Measurements from ENCODE around the gene TCF25.
"Not testable (repeated sequence)": the region's sequence is repeated elsewhere in the genome, so short reads cannot be mapped to it uniquely, and the experiment has no call there.

TCF25 gene

DNA sequence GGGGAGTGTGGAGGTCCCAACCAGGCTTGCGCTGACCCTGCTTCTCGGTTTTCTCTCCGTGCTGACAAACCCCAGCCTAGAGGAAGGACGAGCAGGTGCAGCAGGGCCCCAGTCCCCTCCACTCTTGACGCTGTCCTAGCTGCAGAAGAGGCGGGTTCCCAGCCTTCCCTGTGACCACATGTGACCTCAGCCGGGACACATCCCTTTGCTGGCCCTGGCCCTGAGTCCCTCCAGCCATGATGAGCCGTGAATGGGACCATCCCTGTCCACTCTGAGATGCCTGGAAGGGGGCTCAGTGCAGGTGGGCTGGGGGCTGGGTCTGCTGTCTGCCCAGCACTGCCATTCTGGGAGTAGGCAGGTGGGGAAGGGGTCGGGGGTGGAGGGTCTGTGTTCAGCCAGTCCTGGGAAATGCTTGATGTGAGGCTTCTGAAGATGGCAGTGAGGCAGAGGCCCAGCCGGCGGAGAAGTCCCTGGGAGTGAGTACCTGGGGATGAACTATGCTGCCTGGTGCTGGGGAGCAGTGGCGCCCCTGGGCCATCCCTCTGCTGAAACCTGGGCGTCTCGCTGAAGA, 47.8 kb downstream of the TCF25 start:
- no peak for DNase-seq

DNA sequence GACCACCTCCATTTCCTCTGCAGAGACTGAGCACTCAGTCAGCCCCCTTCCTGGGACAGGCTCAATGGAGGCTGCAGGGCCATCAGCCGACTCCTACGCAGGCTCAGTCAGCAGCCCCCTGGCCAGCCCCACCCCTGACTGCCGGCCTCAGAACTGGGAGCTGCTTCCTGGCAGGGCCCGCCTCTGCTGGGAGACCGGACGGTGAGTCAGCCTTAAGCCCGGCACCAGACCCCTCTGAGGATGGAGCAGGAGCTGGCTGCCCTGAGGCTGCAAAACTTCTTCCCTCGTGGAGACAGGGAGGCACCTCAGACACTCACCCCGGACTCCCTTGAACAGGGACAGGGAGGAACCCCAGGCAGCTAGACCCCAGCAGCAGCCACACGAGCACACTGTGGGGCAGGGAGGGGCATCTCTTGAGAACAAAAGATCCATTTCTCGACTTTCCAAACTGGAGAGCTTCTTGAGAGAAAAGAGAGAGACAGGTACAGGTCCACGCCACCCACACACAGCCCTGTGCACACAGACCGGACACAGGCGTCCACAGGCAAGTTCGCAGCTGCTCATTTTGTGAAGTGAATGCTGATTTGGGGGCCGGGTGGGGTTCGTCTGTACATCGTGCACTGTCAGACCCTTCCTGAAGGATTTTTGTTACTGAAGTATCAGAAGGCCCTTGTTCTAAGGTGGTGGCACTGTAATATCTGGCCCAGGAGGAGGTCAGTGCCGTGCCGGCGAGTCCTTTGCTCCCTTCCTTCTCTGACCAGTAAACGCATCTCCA, 48.5 kb downstream of the TCF25 start:
- DNase-seq, result no peak

DNA sequence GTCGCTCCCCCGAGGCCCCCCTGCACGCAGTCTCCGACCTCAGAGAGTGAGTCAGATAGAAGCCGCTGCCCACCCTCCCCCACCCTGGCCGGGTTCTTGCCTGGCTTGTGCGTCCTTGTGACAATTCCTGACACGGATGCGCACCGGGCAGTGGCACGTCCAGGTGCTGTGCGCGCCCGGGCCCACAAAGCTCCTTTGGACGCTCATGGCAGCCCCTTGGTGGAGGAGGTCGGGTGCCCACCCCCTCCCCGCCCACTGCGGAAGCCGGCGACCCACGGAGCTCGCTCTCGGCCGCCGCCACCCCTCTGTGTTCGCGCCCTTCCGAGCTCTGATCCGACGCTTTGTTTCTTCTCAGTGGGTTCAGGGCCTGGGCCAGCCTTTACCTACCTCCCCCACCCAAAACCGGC, 49.1 kb downstream of the TCF25 start:
- no peak for DNase-seq

DNA sequence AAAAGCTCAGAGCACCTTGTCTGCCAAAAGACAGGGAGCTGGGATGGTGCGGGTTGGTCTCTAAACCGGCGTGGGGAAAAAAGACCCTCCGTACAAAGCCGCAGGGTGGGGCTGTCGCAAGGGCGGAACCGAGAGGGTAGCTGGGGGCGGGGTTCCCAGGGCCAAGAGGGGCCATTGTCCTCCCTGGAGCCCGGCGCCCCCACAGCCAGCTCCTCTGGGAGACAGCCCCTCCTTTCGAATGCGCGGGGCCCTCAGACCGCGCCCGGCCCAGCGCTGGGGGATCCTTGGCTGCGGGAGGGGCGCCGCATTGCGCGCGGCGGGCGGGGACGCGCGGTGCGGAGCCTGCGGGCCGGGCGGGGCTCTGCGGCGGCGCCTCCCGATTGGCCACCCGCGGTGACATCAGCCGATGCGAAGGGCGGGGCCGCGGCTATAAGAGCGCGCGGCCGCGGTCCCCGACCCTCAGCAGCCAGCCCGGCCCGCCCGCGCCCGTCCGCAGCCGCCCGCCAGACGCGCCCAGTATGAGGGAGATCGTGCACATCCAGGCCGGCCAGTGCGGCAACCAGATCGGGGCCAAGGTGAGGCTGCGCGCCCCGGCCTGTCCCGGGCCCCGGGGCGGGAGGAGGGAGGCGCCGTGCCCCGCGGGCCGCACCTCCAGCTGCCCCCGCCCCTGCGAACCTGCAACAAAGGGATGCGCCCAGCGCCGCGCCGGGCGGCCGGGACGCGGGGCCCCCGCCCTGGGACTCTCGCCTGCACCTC, 49.7 kb downstream of the TCF25 start, which contains the start of gene TUBB3:
Gene TUBB3 (plus strand): TSS at position 459 of the 756 bp plus-strand sequence. CDS start 60 bp downstream, at position 519.
- no peak for DNase-seq

DNA sequence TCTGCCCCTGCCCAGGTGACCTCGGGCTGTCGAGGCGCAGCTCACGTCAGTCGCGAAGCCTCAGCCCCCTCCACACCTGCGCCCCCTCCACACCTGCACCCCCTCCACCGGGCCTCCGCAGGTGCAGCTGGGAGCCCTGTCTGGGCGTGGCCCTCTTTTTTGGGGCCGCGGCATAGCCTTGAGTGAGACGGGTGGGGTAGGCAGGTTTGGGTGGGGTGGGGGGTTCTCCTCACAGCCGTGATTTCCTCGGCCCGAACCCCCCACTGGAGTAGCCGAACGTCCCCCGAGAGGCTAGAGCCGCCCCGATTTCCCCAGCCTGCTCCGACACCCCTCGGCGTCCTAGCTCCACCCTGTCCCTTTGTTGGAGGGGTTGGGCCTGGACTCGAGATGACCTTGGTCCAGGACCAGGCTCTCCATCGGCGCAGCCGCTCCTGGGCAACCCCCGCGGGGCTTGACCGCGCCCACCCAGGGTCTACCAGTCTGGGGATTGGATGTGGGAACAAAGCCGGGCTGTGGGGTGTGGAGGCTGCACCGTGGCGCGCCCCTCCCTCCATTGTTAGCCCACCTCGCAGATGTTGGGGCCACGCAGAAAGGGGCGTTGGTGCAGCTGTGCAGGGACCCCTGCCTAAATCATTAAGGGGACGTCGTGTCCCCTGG, 50.4 kb downstream of the TCF25 start:
- no peak for DNase-seq

DNA sequence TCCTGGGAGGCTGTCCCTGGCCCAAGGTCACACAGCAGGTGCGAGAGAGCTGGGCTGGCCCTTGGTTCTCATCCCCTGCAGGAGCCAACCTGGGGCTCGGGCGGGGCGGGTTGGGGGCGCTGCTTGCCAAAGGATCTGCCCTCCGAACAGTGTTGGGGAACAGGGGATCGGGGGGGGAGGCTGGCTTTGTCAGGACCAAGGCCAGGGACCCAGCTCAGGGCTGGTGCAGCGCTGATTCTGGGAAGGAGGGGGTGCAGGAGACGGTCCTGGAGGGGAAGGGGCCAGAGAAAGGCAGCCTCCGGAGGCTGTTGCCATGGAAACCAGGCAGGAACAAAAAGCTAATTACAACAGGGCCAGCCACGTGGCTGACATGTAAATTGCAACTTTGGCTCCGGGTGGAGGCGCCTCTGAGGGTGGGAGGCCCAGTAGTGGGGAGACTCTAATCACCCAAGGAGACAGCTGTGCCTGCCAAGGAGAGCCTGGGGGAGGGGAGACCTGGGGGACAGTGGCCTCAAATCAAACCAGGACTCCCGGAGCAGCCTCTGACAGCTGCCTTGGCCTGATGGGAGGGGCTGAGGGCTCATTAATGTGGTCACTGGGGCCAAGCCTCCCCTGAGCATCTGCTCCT, 51.0 kb downstream of the TCF25 start:
- no peak for DNase-seq

DNA sequence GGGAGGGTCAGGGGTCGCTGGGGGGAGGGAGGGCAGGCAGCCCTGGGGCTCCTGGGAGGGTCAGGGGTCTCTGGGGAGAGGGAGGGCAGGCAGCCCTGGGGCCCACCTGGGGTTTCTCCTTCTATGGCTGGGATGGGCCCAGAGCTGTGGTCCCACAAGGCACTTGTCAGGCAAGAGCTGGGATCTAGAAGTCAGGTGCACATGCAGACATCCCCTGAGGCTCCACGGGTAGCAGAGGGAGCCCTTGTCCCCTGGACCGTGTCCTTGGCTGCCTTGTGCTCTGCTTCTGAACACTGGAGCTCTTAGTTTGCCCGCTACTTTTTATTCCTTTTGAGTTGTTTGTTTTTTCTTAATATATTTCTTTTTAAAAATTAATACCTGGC, 51.5 kb downstream of the TCF25 start:
- no peak for DNase-seq

DNA sequence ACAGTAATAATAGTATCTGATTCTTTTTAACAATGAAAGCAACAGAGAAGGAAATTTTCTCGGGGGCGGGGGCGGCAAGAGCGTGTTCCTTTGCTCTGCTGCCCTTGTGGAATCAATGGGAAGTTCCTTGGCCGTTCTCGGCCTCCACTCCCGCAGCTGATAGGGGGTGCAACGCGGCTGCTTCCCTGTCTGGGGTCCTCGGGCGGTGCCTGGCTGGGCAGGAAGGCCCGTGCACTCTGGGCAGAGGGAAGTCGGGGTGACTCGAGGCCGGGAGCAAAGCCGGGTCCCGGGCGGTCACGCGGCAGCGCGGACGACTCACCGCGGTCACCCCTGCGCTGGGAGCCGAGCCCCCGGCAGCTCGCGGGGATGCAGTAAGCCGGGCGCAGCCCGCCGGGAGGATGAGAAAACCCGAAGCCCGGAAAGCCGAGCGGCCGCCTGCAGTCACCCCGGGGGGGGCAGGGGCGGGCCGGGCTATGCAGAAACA, 52.2 kb downstream of the TCF25 start:
- DNase-seq, result no peak

DNA sequence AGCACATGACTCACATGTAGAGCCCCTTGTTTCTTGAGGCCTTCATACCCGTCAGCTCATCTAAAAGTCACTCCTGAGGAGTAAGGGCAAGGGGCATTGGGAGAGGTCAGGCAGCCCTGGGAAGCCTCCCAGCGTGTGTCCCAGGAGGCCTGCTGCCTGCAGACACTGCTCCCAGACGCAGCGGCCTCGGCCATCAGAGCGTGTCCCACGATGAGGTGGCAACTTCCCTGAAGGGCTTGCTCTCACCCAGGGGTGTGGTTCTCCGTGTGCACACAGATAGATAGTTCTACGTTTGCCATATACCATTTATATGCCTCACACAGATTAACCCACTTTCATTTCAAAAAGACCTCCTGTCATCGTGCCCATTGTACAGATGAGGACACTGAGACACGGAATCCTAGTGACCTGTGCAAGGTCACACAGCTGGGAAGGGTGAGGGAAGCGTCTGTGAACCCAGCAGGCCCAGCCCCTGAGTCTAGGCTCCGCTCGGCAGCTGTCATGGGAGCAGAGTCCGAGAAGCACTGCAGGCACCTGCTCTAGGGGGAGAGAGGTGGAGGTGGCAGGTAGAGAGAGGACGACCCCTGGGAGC, 58.0 kb downstream of the TCF25 start:
- no peak for DNase-seq

DNA sequence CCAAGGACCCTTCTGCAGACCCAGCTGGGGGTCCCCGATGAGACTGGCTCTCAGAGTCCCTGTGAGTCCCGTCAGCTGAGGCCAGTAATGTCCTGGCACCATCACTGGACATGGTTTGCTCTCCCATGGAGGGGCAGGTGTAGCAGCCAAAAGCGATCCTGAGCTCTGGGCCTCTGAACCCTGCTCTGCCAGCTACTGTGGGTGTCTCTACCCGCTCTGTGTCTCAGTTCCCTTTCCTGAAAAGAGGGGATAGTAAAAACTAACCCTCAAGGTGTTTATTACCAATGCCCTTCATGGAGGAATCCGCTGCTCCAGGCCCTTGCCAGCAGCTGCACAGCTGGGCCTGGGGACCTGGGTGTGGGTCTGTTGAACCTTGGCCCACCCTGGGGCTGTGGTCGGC, 58.6 kb downstream of the TCF25 start:
- DNase-seq, result no peak

DNA sequence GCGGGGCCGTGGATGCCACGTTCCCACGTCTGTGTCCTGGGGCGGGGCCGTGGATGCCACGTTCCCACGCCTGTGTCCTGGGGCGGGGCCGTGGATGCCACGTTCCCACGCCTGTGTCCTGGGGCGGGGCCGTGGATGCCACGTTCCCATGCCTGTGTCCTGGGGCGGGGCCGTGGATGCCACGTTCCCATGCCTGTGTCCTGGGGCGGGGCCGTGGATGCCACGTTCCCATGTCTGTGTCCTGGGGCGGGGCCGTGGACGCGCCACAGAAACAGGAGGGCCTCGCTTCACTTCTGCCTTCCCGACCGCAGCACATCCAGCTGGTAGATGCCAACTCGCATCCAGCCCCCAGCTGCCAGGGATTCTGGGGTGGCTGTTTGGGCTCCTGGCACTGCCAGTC, 60.6 kb downstream of the TCF25 start:
- not testable (repeated sequence) for DNase-seq

DNA sequence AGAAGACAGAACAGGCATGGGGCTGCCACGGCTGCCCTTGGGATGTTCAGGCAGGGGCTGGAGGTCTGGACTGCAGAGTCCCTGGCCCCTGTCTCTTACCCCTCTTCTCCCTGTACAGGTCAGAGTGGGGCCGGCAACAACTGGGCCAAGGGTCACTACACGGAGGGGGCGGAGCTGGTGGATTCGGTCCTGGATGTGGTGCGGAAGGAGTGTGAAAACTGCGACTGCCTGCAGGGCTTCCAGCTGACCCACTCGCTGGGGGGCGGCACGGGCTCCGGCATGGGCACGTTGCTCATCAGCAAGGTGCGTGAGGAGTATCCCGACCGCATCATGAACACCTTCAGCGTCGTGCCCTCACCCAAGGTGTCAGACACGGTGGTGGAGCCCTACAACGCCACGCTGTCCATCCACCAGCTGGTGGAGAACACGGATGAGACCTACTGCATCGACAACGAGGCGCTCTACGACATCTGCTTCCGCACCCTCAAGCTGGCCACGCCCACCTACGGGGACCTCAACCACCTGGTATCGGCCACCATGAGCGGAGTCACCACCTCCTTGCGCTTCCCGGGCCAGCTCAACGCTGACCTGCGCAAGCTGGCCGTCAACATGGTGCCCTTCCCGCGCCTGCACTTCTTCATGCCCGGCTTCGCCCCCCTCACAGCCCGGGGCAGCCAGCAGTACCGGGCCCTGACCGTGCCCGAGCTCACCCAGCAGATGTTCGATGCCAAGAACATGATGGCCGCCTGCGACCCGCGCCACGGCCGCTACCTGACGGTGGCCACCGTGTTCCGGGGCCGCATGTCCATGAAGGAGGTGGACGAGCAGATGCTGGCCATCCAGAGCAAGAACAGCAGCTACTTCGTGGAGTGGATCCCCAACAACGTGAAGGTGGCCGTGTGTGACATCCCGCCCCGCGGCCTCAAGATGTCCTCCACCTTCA, 61.5 kb downstream of the TCF25 start:
- DNase-seq, result no peak

DNA sequence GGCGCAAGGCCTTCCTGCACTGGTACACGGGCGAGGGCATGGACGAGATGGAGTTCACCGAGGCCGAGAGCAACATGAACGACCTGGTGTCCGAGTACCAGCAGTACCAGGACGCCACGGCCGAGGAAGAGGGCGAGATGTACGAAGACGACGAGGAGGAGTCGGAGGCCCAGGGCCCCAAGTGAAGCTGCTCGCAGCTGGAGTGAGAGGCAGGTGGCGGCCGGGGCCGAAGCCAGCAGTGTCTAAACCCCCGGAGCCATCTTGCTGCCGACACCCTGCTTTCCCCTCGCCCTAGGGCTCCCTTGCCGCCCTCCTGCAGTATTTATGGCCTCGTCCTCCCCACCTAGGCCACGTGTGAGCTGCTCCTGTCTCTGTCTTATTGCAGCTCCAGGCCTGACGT, 62.2 kb downstream of the TCF25 start:
- not testable (repeated sequence) for DNase-seq

DNA sequence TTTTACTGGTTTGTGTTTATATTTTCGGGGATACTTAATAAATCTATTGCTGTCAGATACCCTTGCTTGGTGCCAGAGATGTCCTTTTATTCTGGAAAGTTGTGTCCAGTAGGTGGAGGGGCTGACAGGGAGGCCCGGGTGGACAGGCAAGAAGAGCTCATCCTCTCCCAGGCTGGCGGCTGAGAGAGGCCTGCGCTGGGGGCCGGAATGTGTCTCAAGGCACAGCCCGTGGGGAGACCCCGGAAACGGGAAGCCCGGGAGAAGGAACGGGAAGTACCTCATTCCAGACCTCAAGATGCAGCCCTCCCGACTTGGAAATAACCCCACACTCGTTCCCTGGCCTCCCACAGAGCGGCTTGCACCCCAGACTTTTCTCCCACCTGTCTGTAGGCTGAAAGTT, 62.6 kb downstream of the TCF25 start:
- DNase-seq, result no peak

DNA sequence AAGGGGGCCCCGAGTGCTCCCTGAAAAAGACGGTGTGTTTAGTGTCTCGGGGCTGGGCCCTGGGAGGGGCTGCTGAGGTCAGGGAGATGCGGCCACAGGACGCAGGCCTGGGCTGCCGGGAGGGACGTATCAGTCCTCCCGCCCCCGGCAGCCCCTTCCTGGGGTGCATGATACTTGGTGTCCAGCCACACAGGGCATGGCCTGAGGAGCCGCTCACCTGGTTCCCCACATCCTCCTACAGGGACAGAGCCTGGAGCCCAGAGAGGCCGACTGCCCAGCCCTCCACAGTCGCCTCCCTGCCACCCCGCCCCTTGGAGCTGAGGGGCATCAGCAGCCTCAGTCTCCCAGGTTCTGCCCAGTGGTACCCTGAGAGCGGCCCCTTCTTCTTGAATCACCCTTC, 63.1 kb downstream of the TCF25 start:
- no peak for DNase-seq

DNA sequence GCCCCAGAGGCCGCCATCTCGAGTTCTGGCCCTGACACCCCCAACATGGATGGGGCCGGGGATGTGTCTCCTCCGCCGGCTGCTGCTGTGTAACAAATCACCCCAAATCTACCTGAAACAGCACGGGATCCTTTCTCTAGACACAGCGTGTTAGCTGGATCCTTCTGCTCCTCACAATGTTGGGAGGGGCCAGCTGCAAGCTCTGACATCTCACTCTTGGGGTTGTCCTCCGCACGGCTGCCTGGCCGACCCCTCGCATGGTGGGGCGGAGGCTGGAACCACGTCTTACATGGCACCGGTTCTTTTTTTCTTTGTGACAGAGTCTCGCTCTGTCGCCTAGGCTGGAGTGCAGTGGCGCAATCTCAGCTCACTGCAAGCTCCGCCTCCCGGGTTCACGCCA, 63.6 kb downstream of the TCF25 start:
- no peak for DNase-seq

DNA sequence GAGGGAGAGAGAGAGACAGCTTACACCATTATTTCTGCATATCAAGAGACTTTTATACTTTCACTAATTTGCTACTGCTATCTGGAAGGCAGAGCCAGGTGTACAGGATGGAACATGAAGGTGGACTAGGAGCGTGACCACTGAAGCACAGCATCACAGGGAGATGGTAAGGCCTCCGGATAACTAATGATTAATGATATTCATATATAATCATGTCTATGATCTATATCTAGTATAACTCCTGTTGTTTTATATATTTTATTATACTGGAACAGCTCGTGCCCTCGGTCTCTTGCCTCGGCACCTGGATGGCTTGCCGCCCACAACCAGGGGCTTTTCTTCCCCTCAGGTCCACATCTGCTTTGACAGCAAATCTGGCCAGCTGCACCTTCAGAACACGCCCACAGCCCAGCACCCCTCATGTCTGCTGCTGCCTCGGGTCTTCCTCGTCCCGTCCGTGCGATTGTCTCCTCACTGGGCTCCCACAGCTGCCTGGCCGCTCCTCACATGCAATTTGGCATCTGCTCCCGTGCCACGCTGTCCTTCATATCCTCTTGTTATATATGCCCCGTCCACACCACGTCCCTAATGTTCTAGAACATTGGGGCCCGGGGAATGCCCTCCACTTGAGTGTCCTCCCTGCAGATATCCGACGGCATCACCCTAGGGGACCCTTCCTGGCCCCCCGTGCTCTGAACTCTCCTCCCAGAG, 64.9 kb downstream of the TCF25 start:
- DNase-seq, result no peak

DNA sequence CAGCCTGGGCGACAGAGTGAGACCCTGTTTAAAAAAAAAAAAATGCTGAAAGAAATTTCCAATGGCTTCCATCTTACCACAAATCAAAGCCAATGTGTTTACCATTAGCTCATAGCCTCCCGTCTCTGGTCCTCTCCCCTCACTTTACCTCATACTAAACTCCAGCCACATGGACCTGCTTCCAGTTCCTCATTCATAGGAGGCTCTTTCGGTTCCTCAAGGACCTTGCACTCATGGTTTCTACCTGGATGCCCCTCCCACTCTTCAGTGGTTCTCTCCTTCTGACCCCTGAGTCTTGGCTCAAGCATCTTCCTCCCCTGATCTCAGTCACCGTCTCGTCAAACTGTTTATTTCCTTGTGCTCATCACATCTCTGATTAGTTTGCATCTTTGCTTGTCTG, 71.4 kb downstream of the TCF25 start:
- no peak for DNase-seq

DNA sequence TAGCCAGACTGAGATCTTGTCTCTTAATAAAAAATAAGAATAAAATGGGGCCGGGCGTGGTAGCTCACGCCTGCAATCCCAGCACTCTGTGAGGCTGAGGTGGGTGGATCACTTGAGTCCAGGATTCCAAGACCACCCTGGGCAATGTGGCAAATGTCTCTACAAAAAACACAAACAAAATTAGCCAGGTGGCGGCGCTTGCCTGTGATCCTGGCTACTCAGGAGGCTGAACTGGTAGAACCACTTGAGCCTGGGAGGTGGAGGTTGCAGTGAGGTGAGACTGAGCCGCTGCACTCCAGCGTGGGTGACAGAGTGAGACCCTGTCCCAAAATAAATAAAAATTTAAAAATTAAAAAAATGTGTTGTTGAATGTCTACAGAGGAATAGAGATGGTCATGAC, 72.3 kb downstream of the TCF25 start:
- DNase-seq, result no peak

DNA sequence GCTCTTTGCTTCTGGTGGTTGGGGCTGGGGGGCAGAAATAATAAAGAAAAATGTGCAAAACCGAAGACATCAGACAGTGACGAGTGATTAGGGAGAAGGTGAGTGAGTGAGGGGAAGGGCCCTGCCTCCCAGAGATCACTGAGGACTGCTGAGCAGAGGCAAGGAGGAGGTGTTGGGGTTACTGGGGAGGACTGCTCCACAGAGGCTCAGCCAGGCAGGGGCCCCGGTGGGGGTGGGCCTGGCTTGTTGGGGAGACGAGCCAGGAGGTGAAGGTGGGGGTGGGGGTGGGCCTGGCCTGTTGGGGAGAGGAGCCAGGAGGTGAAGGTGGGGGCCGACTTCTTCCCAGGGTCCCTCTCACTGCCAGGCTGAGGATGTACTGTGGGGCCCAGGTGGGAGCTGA, 73.1 kb downstream of the TCF25 start:
- no peak for DNase-seq
